Loucy (cell line): Measurements from ENCODE around the gene CDC42BPA.

Source experiments
- CTCF ChIP-seq: fragments of 200-600 bp; sonication (generic); conservative IDR thresholded peaks from 2 replicates; pipeline ENCODE4 v1.5.1; 2014; ENCODE audit warnings: mild to moderate bottlenecking, antibody characterized with exemption, low read length
- EZH2phosphoT487 ChIP-seq: fragments of 200-600 bp; IDR thresholded peaks from 2 replicates; pipeline ENCODE4 v1.6.1; 2018; ENCODE audit warnings: antibody characterized with exemption, mild to moderate bottlenecking, moderate library complexity, borderline replicate concordance

GRCh38 chr1:227322376-227322775 is 4.1 kb upstream of the CDC42BPA start:
- no peak for TF ChIP-seq EZH2phosphoT487
- TF ChIP-seq CTCF, result no peak
